MM.1S (cell line): Measurements from ENCODE around the gene HSPB1.
"Not testable (repeated sequence)": the region's sequence is repeated elsewhere in the genome, so short reads cannot be mapped to it uniquely, and the experiment has no call there.

ENCODE experiments used
- EZH2 ChIP-seq: fragments of 300-600 bp; sonication (generic); optimal IDR thresholded peaks from 2 replicates; pipeline ENCODE3; 2017; ENCODE audit warnings: low read depth, mild to moderate bottlenecking, antibody characterized with exemption, low read length, mixed read lengths
- TF ChIP-seq, protein P1 (sequence below): fragments of 300-600 bp; sonication (generic); IDR thresholded peaks from 2 replicates; pipeline ENCODE4 v1.5.1; 2016; ENCODE audit warnings: antibody characterized with exemption, low read length, mixed read lengths

DNA sequence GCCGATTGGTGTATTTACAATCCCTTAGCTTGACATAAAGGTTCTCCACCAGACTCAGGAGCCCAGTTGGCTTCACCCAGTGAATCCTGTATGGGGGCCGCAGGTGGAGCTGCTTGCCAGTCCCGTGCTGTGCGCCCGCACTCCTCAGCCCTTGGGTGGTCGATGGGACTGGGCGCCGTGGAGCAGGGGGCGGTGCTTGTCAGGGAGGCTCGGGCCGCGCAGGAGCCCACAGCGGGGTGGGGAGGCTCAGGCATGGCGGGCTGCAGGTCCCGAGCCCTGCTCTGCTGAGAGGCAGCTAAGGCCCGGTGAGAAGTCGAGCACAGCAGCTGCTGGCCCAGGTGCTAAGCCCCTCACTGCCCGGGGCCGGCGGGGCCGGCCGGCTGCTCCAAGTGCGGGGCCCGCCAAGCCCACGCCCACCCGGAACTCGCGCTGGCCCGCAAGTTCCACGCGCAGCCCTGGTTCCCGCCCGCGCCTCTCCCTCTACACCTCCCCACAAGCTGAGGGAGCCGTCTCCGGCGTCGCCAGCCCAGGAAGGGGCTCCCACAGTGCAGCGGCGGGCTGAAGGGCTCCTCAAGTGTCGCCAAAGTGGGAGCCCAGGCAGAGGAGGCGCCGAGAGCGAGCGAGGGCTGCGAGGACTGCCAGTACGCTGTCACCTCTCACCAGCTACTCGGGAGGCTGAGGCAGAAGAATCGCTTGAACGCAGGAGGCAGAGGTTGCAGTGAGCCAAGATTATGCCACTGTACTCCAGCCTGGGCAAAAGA lies 7.0 kb downstream of the HSPB1 start:
- TF ChIP-seq, protein P1, sequence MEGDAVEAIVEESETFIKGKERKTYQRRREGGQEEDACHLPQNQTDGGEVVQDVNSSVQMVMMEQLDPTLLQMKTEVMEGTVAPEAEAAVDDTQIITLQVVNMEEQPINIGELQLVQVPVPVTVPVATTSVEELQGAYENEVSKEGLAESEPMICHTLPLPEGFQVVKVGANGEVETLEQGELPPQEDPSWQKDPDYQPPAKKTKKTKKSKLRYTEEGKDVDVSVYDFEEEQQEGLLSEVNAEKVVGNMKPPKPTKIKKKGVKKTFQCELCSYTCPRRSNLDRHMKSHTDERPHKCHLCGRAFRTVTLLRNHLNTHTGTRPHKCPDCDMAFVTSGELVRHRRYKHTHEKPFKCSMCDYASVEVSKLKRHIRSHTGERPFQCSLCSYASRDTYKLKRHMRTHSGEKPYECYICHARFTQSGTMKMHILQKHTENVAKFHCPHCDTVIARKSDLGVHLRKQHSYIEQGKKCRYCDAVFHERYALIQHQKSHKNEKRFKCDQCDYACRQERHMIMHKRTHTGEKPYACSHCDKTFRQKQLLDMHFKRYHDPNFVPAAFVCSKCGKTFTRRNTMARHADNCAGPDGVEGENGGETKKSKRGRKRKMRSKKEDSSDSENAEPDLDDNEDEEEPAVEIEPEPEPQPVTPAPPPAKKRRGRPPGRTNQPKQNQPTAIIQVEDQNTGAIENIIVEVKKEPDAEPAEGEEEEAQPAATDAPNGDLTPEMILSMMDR = not testable (repeated sequence)
- not testable (repeated sequence) for TF ChIP-seq EZH2
